K562 (cell line): ENCODE measurements around the gene ADAT3. TPM values are rescaled to one million over a fixed set of nuclear protein-coding genes. Genes with fewer than 3 reads are reported as not detected.

ENCODE experiments used
- C11orf30 ChIP-seq: fragments of 450-650 bp; IDR thresholded peaks from 2 replicates; pipeline ENCODE4 v1.6.1; 2016; ENCODE audit warnings: low read depth, mild to moderate bottlenecking
- COPS2 ChIP-seq: fragments of 450-650 bp; conservative IDR thresholded peaks from 2 replicates; pipeline ENCODE4 v1.6.1; 2016; ENCODE audit warnings: mild to moderate bottlenecking, moderate library complexity
- DNMT1 ChIP-seq: fragments of 450-650 bp; IDR thresholded peaks from 2 replicates; pipeline ENCODE4 v1.6.1; 2016; ENCODE audit warnings: antibody characterized with exemption, mild to moderate bottlenecking
- ESRRA ChIP-seq: fragments of 450-650 bp; IDR thresholded peaks from 2 replicates; pipeline ENCODE4 v1.6.1; 2014; ENCODE audit warnings: low read depth, mild to moderate bottlenecking, moderate library complexity, borderline replicate concordance
- EWSR1 ChIP-seq: fragments of 450-650 bp; IDR thresholded peaks from 2 replicates; pipeline ENCODE4 v1.6.1; 2018; ENCODE audit warnings: borderline replicate concordance, mild to moderate bottlenecking, low read depth, moderate library complexity; ENCODE audit not compliant: partially characterized antibody
- NR2F6 ChIP-seq: fragments of 450-650 bp; formaldehyde crosslinking; IDR thresholded peaks from 2 replicates; pipeline ENCODE4 v1.4.0; 2020; ENCODE audit warnings: mild to moderate bottlenecking
- PCBP1 ChIP-seq: fragments of 200-400 bp; formaldehyde crosslinking; IDR thresholded peaks from 2 replicates; pipeline ENCODE4 v1.6.1; 2018; ENCODE audit warnings: mild to moderate bottlenecking, low read depth, low read length; ENCODE audit not compliant: poor library complexity, severe bottlenecking
- TBL1XR1 ChIP-seq, 2 experiments: IDR thresholded peaks; 2 replicates each; pipeline ENCODE4 v1.6.1; 2012; ENCODE audit warnings: improper control_type of control experiment in 2 of 2, low read length in 2 of 2, mild to moderate bottlenecking in 1 of 2
- ZNF217 ChIP-seq: sonication (generic); formaldehyde crosslinking; IDR thresholded peaks from 2 replicates; pipeline ENCODE4 v1.8.0; 2022; ENCODE audit warnings: mild to moderate bottlenecking, missing genetic modification reagents
- polyA plus RNA-seq, 8 experiments: library from polyadenylated mRNA; depleted of rRNA in 4 of 8; stranded (reverse) in 5 of 8; unstranded in 3 of 8; fragments of >200 nt; fragmentation: Nextera tagmentation in 2 of 8; fragmentation: Illumina TruSeq in 1 of 8; extraction: Ambion mirVana in 2 of 8; extraction: Trizol in 1 of 8; gene quantifications; 2 replicates each; pipeline versions ENCODE4 v1.2.1 to v1.2.3, GENCODE V29; 2011 to 2014; ENCODE audit warnings: inconsistent platforms in 1 of 8, missing spikeins in 1 of 8
- total RNA-seq, 7 experiments: library from RNA; depleted of rRNA in 6 of 7; stranded (reverse); fragments of >200 nt in 6 of 7; fragmentation: Illumina TruSeq in 2 of 7; extraction: Trizol in 2 of 7; gene quantifications; 2 replicates each; pipeline versions ENCODE4 v1.2.1 to v1.2.3, GENCODE V29; 2011 to 2021; ENCODE audit warnings: low replicate concordance in 1 of 7
- TF ChIP-seq, protein P1 (sequence below): fragments of 450-650 bp; IDR thresholded peaks from 2 replicates; pipeline ENCODE4 v1.6.1; 2018; ENCODE audit not compliant: partially characterized antibody
- TF ChIP-seq, protein P2 (sequence below): fragments of 450-650 bp; IDR thresholded peaks from 2 replicates; pipeline ENCODE4 v1.6.1; 2016
- TF ChIP-seq, protein P3 (sequence below): sonication (generic); formaldehyde crosslinking; IDR thresholded peaks from 2 replicates; pipeline ENCODE4 v1.8.0; 2022; ENCODE audit warnings: mild to moderate bottlenecking, missing genetic modification reagents
- TF ChIP-seq, protein P4 (sequence below): fragments of 200-400 bp; formaldehyde crosslinking; IDR thresholded peaks from 2 replicates; pipeline ENCODE4 v1.6.1; 2017; ENCODE audit warnings: mild to moderate bottlenecking, low read depth, low read length, moderate library complexity
- TF ChIP-seq, protein P5 (sequence below): fragments of 450-650 bp; formaldehyde crosslinking; IDR thresholded peaks from 2 replicates; pipeline ENCODE4 v1.4.0; 2022; ENCODE audit warnings: missing genetic modification characterization

The ADAT3 gene
- total and polyA plus RNA-seq, 9 of the 15 experiments (the other 6 are each of a cell fraction or from before 2014, with no cell fraction given), result 0.67 to 15.6 (median 7.8) TPM; not detected in 4

DNA sequence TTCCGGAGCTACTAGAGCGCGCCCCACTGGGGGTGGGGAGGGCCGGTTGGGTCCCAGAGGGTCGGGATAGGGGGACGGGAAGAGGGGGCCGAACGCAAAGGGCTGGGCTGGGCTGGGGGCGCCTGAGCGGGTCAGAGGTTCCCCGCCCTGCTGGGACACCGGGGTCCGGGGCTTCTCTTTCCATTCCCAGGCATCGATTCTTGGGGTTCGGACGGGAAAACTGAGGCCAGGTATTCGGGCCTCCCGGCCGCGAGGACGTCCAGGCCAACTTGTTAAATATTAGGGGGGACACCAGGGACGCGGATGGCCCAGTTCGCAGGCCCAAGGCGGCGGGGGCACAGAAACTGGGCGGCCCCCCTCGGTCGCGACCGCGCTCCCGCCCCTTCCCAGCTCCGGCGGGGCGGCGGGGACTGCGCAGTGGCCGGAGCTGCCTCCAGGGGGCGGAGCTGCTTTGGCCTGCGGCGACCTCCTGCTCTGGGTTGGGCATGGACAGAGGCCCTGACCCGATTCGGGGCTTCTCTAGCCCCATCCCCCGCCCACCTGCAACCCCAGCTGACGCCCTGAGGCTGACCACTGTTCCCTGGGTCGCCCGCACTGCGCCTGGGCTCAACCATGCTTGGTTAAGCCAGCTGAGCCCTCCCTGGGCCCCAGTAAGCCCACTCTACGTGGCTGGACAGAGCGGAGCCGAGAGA, 40.6 kb upstream of the ADAT3 start (continued):
- TF ChIP-seq, protein P1, sequence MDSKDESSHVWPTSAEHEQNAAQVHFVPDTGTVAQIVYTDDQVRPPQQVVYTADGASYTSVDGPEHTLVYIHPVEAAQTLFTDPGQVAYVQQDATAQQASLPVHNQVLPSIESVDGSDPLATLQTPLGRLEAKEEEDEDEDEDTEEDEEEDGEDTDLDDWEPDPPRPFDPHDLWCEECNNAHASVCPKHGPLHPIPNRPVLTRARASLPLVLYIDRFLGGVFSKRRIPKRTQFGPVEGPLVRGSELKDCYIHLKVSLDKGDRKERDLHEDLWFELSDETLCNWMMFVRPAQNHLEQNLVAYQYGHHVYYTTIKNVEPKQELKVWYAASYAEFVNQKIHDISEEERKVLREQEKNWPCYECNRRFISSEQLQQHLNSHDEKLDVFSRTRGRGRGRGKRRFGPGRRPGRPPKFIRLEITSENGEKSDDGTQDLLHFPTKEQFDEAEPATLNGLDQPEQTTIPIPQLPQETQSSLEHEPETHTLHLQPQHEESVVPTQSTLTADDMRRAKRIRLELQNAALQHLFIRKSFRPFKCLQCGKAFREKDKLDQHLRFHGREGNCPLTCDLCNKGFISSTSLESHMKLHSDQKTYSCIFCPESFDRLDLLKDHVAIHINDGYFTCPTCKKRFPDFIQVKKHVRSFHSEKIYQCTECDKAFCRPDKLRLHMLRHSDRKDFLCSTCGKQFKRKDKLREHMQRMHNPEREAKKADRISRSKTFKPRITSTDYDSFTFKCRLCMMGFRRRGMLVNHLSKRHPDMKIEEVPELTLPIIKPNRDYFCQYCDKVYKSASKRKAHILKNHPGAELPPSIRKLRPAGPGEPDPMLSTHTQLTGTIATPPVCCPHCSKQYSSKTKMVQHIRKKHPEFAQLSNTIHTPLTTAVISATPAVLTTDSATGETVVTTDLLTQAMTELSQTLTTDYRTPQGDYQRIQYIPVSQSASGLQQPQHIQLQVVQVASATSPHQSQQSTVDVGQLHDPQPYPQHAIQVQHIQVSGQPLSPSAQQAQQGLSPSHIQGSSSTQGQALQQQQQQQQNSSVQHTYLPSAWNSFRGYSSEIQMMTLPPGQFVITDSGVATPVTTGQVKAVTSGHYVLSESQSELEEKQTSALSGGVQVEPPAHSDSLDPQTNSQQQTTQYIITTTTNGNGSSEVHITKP, result no peak
- TF ChIP-seq, protein P2, sequence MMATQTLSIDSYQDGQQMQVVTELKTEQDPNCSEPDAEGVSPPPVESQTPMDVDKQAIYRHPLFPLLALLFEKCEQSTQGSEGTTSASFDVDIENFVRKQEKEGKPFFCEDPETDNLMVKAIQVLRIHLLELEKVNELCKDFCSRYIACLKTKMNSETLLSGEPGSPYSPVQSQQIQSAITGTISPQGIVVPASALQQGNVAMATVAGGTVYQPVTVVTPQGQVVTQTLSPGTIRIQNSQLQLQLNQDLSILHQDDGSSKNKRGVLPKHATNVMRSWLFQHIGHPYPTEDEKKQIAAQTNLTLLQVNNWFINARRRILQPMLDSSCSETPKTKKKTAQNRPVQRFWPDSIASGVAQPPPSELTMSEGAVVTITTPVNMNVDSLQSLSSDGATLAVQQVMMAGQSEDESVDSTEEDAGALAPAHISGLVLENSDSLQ, result no peak
- TF ChIP-seq TBL1XR1 (IDR thresholded peaks at IDR 0.05; ENCODE audit: low read length in 2 of 2) (no peak; a peak in 1 of 4 replicates), COPS2 (no peak), ZNF217 (no peak), NR2F6 (CRISPR knock-in tag) (no peak), EWSR1 (no peak), ESRRA (peak; percentile 38; the same call in 1 of the 2 replicates), PCBP1 (peak; percentile 41), DNMT1 (no peak), C11orf30 (no peak)
- TF ChIP-seq, protein P3, sequence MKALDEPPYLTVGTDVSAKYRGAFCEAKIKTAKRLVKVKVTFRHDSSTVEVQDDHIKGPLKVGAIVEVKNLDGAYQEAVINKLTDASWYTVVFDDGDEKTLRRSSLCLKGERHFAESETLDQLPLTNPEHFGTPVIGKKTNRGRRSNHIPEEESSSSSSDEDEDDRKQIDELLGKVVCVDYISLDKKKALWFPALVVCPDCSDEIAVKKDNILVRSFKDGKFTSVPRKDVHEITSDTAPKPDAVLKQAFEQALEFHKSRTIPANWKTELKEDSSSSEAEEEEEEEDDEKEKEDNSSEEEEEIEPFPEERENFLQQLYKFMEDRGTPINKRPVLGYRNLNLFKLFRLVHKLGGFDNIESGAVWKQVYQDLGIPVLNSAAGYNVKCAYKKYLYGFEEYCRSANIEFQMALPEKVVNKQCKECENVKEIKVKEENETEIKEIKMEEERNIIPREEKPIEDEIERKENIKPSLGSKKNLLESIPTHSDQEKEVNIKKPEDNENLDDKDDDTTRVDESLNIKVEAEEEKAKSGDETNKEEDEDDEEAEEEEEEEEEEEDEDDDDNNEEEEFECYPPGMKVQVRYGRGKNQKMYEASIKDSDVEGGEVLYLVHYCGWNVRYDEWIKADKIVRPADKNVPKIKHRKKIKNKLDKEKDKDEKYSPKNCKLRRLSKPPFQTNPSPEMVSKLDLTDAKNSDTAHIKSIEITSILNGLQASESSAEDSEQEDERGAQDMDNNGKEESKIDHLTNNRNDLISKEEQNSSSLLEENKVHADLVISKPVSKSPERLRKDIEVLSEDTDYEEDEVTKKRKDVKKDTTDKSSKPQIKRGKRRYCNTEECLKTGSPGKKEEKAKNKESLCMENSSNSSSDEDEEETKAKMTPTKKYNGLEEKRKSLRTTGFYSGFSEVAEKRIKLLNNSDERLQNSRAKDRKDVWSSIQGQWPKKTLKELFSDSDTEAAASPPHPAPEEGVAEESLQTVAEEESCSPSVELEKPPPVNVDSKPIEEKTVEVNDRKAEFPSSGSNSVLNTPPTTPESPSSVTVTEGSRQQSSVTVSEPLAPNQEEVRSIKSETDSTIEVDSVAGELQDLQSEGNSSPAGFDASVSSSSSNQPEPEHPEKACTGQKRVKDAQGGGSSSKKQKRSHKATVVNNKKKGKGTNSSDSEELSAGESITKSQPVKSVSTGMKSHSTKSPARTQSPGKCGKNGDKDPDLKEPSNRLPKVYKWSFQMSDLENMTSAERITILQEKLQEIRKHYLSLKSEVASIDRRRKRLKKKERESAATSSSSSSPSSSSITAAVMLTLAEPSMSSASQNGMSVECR (CRISPR knock-in tag), result no peak
- TF ChIP-seq, protein P4, sequence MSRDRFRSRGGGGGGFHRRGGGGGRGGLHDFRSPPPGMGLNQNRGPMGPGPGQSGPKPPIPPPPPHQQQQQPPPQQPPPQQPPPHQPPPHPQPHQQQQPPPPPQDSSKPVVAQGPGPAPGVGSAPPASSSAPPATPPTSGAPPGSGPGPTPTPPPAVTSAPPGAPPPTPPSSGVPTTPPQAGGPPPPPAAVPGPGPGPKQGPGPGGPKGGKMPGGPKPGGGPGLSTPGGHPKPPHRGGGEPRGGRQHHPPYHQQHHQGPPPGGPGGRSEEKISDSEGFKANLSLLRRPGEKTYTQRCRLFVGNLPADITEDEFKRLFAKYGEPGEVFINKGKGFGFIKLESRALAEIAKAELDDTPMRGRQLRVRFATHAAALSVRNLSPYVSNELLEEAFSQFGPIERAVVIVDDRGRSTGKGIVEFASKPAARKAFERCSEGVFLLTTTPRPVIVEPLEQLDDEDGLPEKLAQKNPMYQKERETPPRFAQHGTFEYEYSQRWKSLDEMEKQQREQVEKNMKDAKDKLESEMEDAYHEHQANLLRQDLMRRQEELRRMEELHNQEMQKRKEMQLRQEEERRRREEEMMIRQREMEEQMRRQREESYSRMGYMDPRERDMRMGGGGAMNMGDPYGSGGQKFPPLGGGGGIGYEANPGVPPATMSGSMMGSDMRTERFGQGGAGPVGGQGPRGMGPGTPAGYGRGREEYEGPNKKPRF, result no peak
- TF ChIP-seq, protein P5, sequence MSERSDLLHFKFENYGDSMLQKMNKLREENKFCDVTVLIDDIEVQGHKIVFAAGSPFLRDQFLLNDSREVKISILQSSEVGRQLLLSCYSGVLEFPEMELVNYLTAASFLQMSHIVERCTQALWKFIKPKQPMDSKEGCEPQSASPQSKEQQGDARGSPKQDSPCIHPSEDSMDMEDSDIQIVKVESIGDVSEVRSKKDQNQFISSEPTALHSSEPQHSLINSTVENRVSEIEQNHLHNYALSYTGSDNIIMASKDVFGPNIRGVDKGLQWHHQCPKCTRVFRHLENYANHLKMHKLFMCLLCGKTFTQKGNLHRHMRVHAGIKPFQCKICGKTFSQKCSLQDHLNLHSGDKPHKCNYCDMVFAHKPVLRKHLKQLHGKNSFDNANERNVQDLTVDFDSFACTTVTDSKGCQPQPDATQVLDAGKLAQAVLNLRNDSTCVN (CRISPR knock-in tag), result no peak
